OCI-LY7 (cell line): ENCODE measurements around the gene SLC25A38. TPM values are rescaled to one million over a fixed set of nuclear protein-coding genes. Genes with fewer than 3 reads are reported as not detected.

ENCODE experiments used
- Bru-seq: library from RNA; stranded (reverse); fragments of 400-500 nt; gene quantifications from one replicate; lab custom pipeline; 2021; lab: Mats Ljungman, UMichigan
- BruChase-seq, 2 experiments: library from RNA; stranded (reverse); fragments of 400-500 nt; gene quantifications; one replicate each; lab custom pipeline; 2021; lab: Mats Ljungman, UMichigan
- BruUV-seq: library from RNA; stranded (reverse); fragments of 400-500 nt; replicated peaks from 2 replicates; lab custom pipeline; 2021; lab: Mats Ljungman, UMichigan
- CTCF ChIA-PET: fragments of 300-600 bp; sonication (Branson Sonifier 250); formaldehyde crosslinking; loops from one replicate; lab custom pipeline; 2022; ENCODE audit warnings: antibody characterized with exemption; ENCODE audit not compliant: unreplicated experiment; lab: Charles Lee
- POLR2A ChIA-PET: fragments of 300-600 bp; sonication (Branson Sonifier 250); formaldehyde crosslinking; loops from one replicate; lab custom pipeline; 2022; ENCODE audit warnings: antibody characterized with exemption; lab: Charles Lee
- DNase-seq: peaks from one replicate; pipeline ENCODE4 v3.0.0-alpha.2; 2015; ENCODE audit warnings: low spot score
- H2AFZ ChIP-seq: fragments of 200-600 bp; sonication (generic), shearing (Covaris generic); 2 replicates; pipeline ENCODE4 v1.6.1; 2014; ENCODE audit warnings: mild to moderate bottlenecking, antibody characterized with exemption, low read length, moderate library complexity
- H3K27ac ChIP-seq: fragments of 200-600 bp; sonication (generic); 2 replicates; pipeline ENCODE4 v1.5.1; 2014; ENCODE audit warnings: mixed run types, low read depth, mild to moderate bottlenecking, moderate library complexity, low read length, inconsistent platforms; ENCODE audit not compliant: poor library complexity, severe bottlenecking
- H3K36me3 ChIP-seq: fragments of 200-600 bp; sonication (generic); 2 replicates; pipeline ENCODE4 v1.6.1; 2014; ENCODE audit warnings: mild to moderate bottlenecking, antibody characterized with exemption, low read length, moderate library complexity, mixed read lengths; ENCODE audit not compliant: insufficient read depth
- H3K4me1 ChIP-seq: fragments of 200-600 bp; sonication (generic); 2 replicates; pipeline ENCODE4 v1.5.1; 2014; ENCODE audit warnings: mild to moderate bottlenecking, low read length; ENCODE audit not compliant: insufficient read depth, poor library complexity, severe bottlenecking
- H3K4me2 ChIP-seq: fragments of 200-600 bp; sonication (generic); 2 replicates; pipeline ENCODE4 v1.6.1; 2014; ENCODE audit warnings: mild to moderate bottlenecking, low read length
- H3K4me3 ChIP-seq: fragments of 200-600 bp; sonication (generic); 2 replicates; pipeline ENCODE4 v1.5.1; 2014; ENCODE audit warnings: mild to moderate bottlenecking, low read depth, low read length; ENCODE audit not compliant: poor library complexity, severe bottlenecking
- H3K79me2 ChIP-seq: fragments of 200-600 bp; sonication (generic); 2 replicates; pipeline ENCODE4 v1.6.1; 2016; ENCODE audit warnings: low read depth, mild to moderate bottlenecking, low read length, moderate library complexity, mixed read lengths; ENCODE audit not compliant: insufficient read depth
- H3K9me2 ChIP-seq: fragments of 200-600 bp; sonication (generic); 2 replicates; pipeline ENCODE4 v1.6.1; 2016; ENCODE audit warnings: mild to moderate bottlenecking, low read length, mixed read lengths; ENCODE audit not compliant: insufficient read depth
- H3K9me3 ChIP-seq: fragments of 200-600 bp; sonication (generic); 2 replicates; pipeline ENCODE4 v1.6.1; 2014; ENCODE audit warnings: mild to moderate bottlenecking, mixed run types, low read length, mixed read lengths
- H4K20me1 ChIP-seq: fragments of 200-600 bp; sonication (generic); 2 replicates; pipeline ENCODE4 v1.6.1; 2014; ENCODE audit warnings: mild to moderate bottlenecking, antibody characterized with exemption, low read length, moderate library complexity, mixed read lengths; ENCODE audit not compliant: insufficient read depth
- CTCF ChIP-seq: fragments of 200-600 bp; sonication (generic); conservative IDR thresholded peaks from 2 replicates; pipeline ENCODE4 v1.5.1; 2014; ENCODE audit warnings: mild to moderate bottlenecking, antibody characterized with exemption, low read length, moderate library complexity, mixed read lengths
- EZH2phosphoT487 ChIP-seq: fragments of 200-600 bp; sonication (generic); IDR thresholded peaks from 2 replicates; pipeline ENCODE4 v1.6.1; 2018; ENCODE audit warnings: low read depth, borderline replicate concordance, mild to moderate bottlenecking, mixed run types, antibody characterized with exemption, low read length, moderate library complexity, mixed read lengths
- intact Hi-C: fragments of 100-400 bp; cut with micrococcal nuclease; formaldehyde crosslinking; loops from one replicate; pipeline ENCODE4 v1.10.0; 2022; ENCODE audit not compliant: unreplicated experiment
- long read RNA-seq: library from polyadenylated mRNA; stranded (forward); transcript quantifications from one replicate; pipeline ENCODE4 v2.0.0, GENCODE V29; 2022
- total RNA-seq, 2 experiments: library from RNA; depleted of rRNA in 1 of 2; stranded (reverse); fragments of >200 nt in 1 of 2; shearing (Covaris generic) in 1 of 2; gene quantifications; 2 replicates each; pipeline ENCODE4 v1.2.3, GENCODE V29; 2014 to 2022

SLC25A38 gene, protein sequence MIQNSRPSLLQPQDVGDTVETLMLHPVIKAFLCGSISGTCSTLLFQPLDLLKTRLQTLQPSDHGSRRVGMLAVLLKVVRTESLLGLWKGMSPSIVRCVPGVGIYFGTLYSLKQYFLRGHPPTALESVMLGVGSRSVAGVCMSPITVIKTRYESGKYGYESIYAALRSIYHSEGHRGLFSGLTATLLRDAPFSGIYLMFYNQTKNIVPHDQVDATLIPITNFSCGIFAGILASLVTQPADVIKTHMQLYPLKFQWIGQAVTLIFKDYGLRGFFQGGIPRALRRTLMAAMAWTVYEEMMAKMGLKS
- total RNA-seq (2014; rRNA removed; shearing (Covaris generic)): 22.8 and 32.6 TPM in 2 replicates
- total RNA-seq (2022): 35.4 and 35.5 TPM in 2 replicates
- percentile 85 among the genes with signal in this experiment for Bru-seq, nascent RNA
- BruChase-seq, experiment 1, labeled RNA remaining after a 6-hour chase: percentile 87 among the genes with signal in this experiment
- BruChase-seq, experiment 2, labeled RNA remaining after a 2-hour chase: percentile 89 among the genes with signal in this experiment
- long read RNA-seq, transcript SLC25A38-201 (7 exons, 2,147 nt): major isoform, 52 of 59 reads
- long read RNA-seq, partial matches to known transcripts: 3 of 59 reads
- long read RNA-seq, other reads (novel, unspliced or antisense): 4 of 59 reads

GRCh38 chr3:39383045-39383880 is at the start of gene SLC25A38:
SLC25A38 (plus strand) TSS chr3:39383370; CDS start chr3:39383725, 355 bp downstream.
- Histone ChIP-seq H3K9me2 (no peaks in the 10 kb centered on the region), H3K4me1 (peaks cover 42% of the 10 kb centered on the region), H2AFZ (peak within 1 kb of the TSS; percentile 64), H3K4me3 (peak within 1 kb of the TSS; percentile 76), H4K20me1 (peaks cover 21% of the 10 kb centered on the region), H3K4me2 (peak within 1 kb of the TSS; percentile 63), H3K27ac (peak within 1 kb of the TSS; percentile 73), H3K36me3 (peaks cover 19% of the 10 kb centered on the region), H3K9me3 (no peaks in the 10 kb centered on the region), H3K79me2 (peaks cover 47% of the 10 kb centered on the region)
- TF ChIP-seq CTCF (peak; percentile 62), EZH2phosphoT487 (no peak)
- peak; percentile 92 for DNase-seq
- POLR2A ChIA-PET: interaction anchor here (1.4 kb wide), 2 partner anchors 28 to 30 kb away, joined by 4 read pairs; no protein-coding TSS in a partner anchor
- TSS peak; percentile 90 for BruUV-seq
- intact Hi-C loops: loop anchor here (1.0 to 10.0 kb wide), 2 partner anchors 23 to 328 kb away; partner anchors contain the start of genes RPSA, SCN11A and WDR48
- CTCF ChIA-PET: no interaction called here

DNA sequence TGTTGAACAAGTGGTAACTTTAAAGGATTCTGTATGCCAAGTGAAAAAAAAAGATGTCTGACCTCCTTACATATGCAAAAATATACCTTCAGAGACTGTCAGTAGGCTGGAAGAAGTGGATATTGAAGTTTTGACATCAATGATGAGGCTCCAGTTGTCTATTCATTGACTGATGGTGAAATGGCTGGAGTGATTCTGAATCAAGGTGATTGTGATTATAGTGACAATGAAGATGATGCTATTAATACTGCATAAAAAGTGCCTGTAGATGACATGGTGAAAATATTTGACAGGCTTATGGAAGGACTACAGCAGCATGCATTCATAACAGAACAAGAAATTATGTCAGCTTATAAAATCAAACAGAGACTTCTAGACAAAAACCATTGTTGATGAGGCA is 49.6 kb upstream of the SLC25A38 start:
- no TSS peak for BruUV-seq
- no peak overlapping the region for H2AFZ ChIP-seq
- H3K4me3 ChIP-seq: no peak overlapping the region
- no peak for DNase-seq
- no peaks in the 10 kb centered on the region for H3K36me3 ChIP-seq
- H3K4me1 ChIP-seq: no peaks in the 10 kb centered on the region
- H3K4me2 ChIP-seq: no peak overlapping the region
- no peaks in the 10 kb centered on the region for H3K9me2 ChIP-seq
- no peaks in the 10 kb centered on the region for H3K9me3 ChIP-seq
- H4K20me1 ChIP-seq: no peaks in the 10 kb centered on the region
- ChIA-PET CTCF (no interaction called here), POLR2A (no interaction called here)
- intact Hi-C loops: no loop called here
- no peak for TF ChIP-seq EZH2phosphoT487
- TF ChIP-seq CTCF: no peak
- no peak overlapping the region for H3K27ac ChIP-seq
- no peaks in the 10 kb centered on the region for H3K79me2 ChIP-seq
